HG02981 (cell line): Measurements from ENCODE around the gene MAP2K4.
"Not testable (repeated sequence)": the region's sequence is repeated elsewhere in the genome, so short reads cannot be mapped to it uniquely, and the experiment has no call there.

ENCODE experiments used
- ATAC-seq: cut with Tn5 transposase; IDR thresholded peaks from one replicate; pipeline ENCODE4 v1.9.1; 2021; ENCODE audit warnings: mild to moderate bottlenecking, moderate library complexity; ENCODE audit not compliant: unreplicated experiment

The MAP2K4 gene

DNA sequence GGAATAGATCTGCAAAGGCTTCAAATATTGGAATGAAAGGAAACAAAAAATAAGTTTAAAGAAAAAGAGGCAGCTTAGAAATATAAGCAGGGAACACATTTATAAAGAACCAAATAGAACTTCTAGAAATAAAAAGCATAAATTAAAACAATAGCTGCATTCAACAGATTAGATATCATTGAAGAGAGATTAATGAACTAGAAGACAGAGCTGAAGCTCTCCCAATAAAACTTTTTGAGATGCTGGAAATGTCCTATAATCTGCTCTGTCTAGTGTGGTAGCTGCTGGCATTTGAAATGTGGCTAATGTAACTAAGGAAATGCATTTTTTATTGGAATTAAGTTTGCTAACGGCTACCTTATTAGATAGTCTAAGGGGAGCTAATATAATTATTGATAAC is 115.6 kb downstream of the MAP2K4 start:
- ATAC-seq: no peak

DNA sequence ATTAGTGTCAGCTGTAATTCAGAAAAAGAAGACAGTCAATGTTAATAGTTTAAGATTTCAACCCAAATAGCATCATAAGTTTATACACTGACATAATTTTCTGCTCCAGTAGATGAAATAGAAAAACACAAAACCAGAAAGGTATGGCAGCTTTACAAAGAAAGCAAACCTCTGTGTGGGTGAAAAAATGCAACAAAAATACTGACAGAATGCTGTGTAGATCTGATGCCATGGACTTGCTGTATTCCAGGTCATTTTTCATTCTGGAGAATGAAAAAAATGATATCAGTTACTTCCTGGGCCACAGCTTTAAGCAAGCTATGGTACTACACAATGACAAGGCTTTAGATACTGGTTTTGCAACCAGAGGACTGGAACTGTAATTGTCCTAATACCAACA is 116.0 kb downstream of the MAP2K4 start:
- no peak for ATAC-seq

DNA sequence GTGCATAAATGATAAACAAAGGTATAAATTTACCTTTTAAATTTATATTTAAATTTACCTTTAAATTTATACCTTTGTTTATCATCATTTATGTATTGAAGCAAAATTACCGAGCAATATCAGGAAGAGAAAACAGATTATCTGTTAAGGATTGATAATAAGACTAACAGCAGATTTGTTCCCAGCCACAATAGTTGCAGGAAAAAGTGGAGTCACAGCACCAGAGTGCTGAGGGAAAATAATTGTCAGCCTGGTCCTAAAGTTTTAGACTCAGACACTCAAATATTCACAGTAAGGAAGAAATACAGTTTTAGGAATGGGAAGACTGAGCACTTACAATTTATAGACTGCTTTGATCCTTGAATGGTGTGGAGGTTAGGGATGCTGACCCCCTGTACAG is 117.2 kb downstream of the MAP2K4 start:
- ATAC-seq: no peak

DNA sequence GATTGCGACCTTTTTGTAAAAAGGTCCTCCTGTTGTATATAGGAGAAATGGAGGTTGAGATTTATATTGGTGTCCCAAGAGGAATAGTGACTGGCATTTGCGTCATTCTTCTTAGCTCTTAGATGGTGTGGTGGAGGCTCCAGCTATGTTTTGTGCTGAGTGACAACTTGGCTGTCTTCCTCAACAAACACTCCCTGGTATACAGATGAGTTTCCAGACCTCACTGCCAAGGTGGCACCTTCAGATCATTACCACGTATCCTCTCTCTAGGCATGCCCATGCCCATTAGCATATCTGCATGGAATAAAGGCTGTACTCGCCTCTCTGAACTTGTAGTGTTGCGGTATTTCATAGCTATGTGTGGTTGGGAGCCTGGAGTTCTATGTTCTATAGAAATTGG is 120.0 kb downstream of the MAP2K4 start:
- no peak for ATAC-seq

DNA sequence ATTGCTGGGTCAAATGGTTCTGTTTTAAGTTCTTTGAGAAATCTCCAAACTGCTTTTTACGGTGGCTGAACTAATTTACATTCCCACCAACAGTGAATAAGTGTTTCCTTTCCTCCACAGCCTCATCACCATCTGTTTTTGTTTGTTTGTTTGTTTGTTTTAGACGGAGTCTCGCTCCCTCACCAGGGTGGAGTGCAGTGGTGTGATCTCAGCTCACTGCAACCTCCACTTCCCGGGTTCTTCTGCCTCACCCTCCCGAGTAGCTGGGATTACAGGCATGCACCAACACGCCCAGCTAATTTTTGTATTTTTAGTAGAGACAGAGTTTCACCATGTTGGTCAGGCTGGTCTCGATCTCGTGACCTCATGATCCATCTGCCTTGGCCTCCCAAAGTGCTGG is 141.5 kb downstream of the MAP2K4 start:
- not testable (repeated sequence) for ATAC-seq

DNA sequence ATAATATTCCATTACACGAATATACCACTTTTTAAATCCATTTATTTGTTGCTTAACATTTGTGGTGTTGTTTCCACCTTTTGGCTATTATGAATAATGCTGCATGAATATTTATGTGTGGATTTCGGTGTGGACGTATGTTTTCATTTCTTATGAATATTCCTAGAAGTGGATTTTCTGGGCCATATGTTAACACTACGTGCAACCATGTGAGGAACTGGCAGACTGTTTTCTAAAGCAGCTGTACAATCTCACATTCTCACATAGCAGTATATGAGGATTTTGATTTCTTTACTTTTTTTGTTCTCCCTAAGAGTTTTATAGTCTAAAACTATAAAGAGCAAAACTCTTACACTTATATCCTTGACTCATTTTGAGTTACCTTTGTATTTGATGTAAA is 143.4 kb downstream of the MAP2K4 start:
- no peak for ATAC-seq

DNA sequence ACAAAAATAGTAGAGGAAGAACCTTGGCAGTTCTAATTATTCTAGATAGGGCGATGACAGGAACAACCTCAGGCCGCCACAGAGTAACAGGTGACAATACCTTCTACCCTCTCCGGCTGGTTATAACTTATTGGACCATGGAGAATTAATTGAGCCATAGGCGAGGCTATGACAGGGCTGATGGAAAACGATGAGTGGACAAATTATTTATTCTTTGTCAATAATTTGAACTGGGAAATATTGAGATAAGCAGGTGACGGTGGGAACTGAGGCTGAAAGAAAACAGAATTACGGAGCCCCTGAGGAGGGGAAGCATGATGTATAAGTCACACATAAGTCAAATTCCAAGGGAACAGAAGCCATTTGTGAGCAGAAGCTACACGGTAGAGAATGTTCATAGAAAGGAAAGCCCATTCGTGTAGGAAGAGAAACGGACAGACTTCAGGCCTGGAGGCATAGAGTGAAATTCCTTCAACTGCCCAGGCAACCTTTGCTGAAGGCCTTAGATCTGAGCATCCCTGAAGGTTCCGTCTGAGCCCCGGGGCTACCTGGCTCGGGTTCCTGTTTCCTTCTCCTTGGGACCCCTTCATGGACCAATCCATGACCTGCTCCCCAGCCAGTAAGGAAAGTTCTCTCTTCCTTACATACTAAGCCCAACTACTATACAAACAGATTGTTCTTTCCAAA is 158.1 kb downstream of the MAP2K4 start:
- no peak for ATAC-seq

DNA sequence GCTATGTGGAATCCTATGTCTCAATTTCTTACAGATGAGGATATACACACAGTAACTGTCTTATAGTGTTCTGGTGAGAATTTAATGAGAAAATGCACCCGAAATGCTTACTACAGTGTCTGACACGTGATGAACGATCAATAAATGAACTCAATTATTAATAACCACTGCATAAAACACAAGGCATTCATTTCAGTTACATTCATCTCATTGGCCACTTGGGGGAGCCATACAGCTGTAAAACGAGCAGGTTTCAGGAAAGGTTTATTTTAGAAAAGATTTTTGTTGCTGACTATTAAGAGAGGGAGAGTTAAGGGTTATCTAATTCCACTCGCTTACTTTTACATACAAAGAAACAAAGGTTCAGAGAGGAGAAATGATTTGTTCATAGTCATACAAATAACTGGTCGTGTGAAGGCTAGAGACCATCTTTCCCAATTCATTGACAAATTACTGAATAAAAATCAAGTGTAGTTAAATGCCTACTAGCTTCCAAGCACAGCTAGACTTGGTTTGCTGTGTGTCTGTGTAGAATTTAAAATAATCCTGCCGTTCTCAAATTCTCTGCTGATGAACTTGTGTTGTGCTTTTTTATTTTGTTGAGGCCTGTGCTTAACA is 160.1 kb downstream of the MAP2K4 start:
- no peak for ATAC-seq

DNA sequence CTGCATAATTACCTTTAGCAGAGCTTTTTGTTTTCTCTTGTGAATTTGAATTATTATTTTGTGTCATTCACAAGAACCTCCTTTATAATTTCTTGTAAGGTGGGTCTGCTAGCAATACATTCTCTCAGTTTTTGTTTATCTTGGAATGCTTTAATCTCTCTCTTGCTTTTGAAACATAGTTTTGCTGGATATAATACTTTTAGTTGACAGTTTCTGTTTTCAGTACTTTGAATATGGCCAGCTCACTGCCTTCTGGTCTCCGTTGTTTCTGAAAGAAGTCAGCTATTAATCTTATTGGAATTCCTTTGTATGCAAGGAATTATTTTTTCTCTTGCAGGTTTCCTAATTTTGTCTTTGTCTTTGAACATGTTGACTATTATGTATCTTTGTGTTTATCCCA is 167.0 kb downstream of the MAP2K4 start:
- ATAC-seq: no peak

DNA sequence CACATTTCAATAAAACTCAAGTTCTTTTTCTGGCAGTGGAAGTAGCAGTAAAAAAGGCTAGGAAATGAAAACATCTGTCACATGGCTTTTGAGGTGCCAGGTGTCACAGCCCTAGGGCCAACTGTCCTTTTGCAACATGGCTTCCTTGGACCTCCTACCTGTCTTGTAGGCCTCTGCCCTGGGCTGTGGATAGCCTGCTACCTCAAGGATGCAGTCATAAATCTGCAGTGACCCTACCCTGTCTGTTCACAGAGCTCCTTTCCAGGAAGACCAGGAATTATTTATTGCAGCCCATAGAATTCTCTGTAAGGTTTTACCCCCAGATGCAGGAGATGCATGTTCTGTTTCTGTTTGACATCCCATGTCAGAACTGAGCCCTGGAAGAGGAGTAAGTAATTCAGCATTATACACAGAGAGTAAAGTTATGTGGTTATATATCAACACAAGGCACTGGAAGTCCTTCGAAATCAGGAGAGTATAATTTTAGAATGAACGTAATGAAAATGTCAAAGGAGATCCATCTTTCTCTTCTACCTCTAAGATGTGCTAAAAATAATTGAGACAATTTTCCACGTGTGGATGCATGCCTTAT is 172.6 kb downstream of the MAP2K4 start:
- ATAC-seq: no peak
